H1 (cell line): ENCODE measurements around the gene PHKG2. TPM values are rescaled to one million over a fixed set of nuclear protein-coding genes. Genes with fewer than 3 reads are reported as not detected.
A peak's percentile ranks its signal among the peaks of the same experiment; 100 is the strongest.

Experiments
- CTCF ChIA-PET: fragments of 300-600 bp; sonication (Branson Sonifier 250); formaldehyde crosslinking; loops from one replicate; lab custom pipeline; 2021; ENCODE audit not compliant: partially characterized antibody; lab: Charles Lee
- POLR2A ChIA-PET: fragments of 300-600 bp; sonication (Branson Sonifier 250); formaldehyde crosslinking; loops from one replicate; lab custom pipeline; 2021; ENCODE audit warnings: inconsistent platforms; ENCODE audit not compliant: partially characterized antibody; lab: Charles Lee
- DNase-seq, 2 experiments: peaks; one replicate each; pipeline versions ENCODE4 v3.0.0 to v3.0.0-alpha.2; 2010 to 2022; ENCODE audit warnings: low spot score in 2 of 2, low read depth in 1 of 2, mixed read lengths in 1 of 2
- FAIRE-seq: peaks from 2 replicates; lab custom pipeline; 2011; peaks lifted over from hg19 to GRCh38; lab: Jason Lieb, UNC
- H2AFZ ChIP-seq: 2 replicates; pipeline ENCODE4 v1.8.1; 2012; ENCODE audit warnings: low read length, inconsistent platforms
- H2AK5ac ChIP-seq: 2 replicates; pipeline ENCODE4 v1.6.1; 2013; ENCODE audit warnings: low read depth, low read length
- H2BK120ac ChIP-seq: replicated peaks from 2 replicates; pipeline ENCODE3; 2013; ENCODE audit warnings: low read depth, low read length, inconsistent platforms
- H2BK12ac ChIP-seq: 2 replicates; pipeline ENCODE4 v1.6.1; 2013; ENCODE audit warnings: low read depth, low read length
- H2BK15ac ChIP-seq: 2 replicates; pipeline ENCODE4 v1.6.1; 2013; ENCODE audit warnings: low read length
- H2BK20ac ChIP-seq: 2 replicates; pipeline ENCODE4 v1.6.1; 2013; ENCODE audit warnings: low read length
- H2BK5ac ChIP-seq: 2 replicates; pipeline ENCODE4 v1.6.1; 2013; ENCODE audit warnings: low read depth, low read length
- H3K14ac ChIP-seq: 2 replicates; pipeline ENCODE4 v1.6.1; 2013; ENCODE audit warnings: inconsistent platforms; ENCODE audit not compliant: insufficient read length
- H3K18ac ChIP-seq: 2 replicates; pipeline ENCODE4 v1.6.1; 2013; ENCODE audit warnings: low read length; ENCODE audit errors: extremely low read depth
- H3K23ac ChIP-seq: 2 replicates; pipeline ENCODE4 v1.6.1; 2013; ENCODE audit warnings: inconsistent platforms; ENCODE audit not compliant: insufficient read length
- H3K23me2 ChIP-seq: 2 replicates; pipeline ENCODE4 v1.6.1; 2013; ENCODE audit warnings: low read depth, low read length
- H3K27ac ChIP-seq: 2 replicates; pipeline ENCODE4 v1.6.1; 2011; ENCODE audit warnings: low read depth, low read length, inconsistent platforms
- H3K27me3 ChIP-seq, 4 experiments: replicated peaks in 1 of 4; 1 replicate in 1 of 4; 2 replicates in 3 of 4; pipeline versions ENCODE4 v1.6.1 to v1.8.1; 2011 to 2013; ENCODE audit warnings: low read length in 3 of 4, mild to moderate bottlenecking in 3 of 4, inconsistent platforms in 2 of 4, mixed read lengths in 2 of 4, moderate library complexity in 1 of 4; ENCODE audit not compliant: control insufficient read depth in 3 of 4, insufficient read depth in 3 of 4; ENCODE audit errors: extremely low read depth in 1 of 4
- H3K36me3 ChIP-seq, 4 experiments: 2 replicates each; pipeline versions ENCODE4 v1.6.1 to v1.8.1; 2011 to 2013; ENCODE audit warnings: mild to moderate bottlenecking in 4 of 4, low read length in 3 of 4, moderate library complexity in 2 of 4, control low read depth in 1 of 4, inconsistent platforms in 1 of 4; ENCODE audit not compliant: insufficient read depth in 4 of 4, control insufficient read depth in 2 of 4
- H3K4ac ChIP-seq: replicated peaks from 2 replicates; pipeline ENCODE3; 2013; ENCODE audit warnings: low read length, low read depth, mixed read lengths, inconsistent platforms; ENCODE audit not compliant: insufficient read length
- H3K4me1 ChIP-seq, 4 experiments: replicated peaks in 1 of 4; 1 replicate in 1 of 4; 2 replicates in 3 of 4; pipeline versions ENCODE4 v1.6.1 to v1.8.1; 2011 to 2013; ENCODE audit warnings: low read length in 3 of 4, inconsistent platforms in 2 of 4, mixed read lengths in 1 of 4; ENCODE audit not compliant: insufficient read depth in 4 of 4, control insufficient read depth in 3 of 4
- H3K4me2 ChIP-seq, 2 experiments: 2 replicates each; pipeline versions ENCODE4 v1.6.1 to v1.8.1; 2011 to 2013; ENCODE audit warnings: low read depth in 2 of 2, low read length in 2 of 2, control low read depth in 1 of 2, inconsistent platforms in 1 of 2, mild to moderate bottlenecking in 1 of 2; ENCODE audit not compliant: insufficient read depth in 1 of 2
- H3K4me3 ChIP-seq, 4 experiments: fragments of 200-600, 300-600 bp in 1 of 4; sonication (generic), shearing (Covaris generic), sonication (Bioruptor Twin) in 1 of 4; 2 replicates each; pipeline versions ENCODE4 v1.5.1 to v1.8.1; 2011 to 2016; ENCODE audit warnings: low read length in 4 of 4, low read depth in 3 of 4, control low read depth in 2 of 4, inconsistent platforms in 2 of 4, mild to moderate bottlenecking in 2 of 4, mixed read lengths in 1 of 4, moderate library complexity in 1 of 4; ENCODE audit not compliant: insufficient read depth in 2 of 4; ENCODE audit errors: extremely low read depth in 1 of 4
- H3K56ac ChIP-seq: replicated peaks from 2 replicates; pipeline ENCODE3; 2013; ENCODE audit warnings: low read depth, mild to moderate bottlenecking, mixed read lengths, low read length, inconsistent platforms; ENCODE audit not compliant: insufficient read length
- H3K79me1 ChIP-seq: 2 replicates; pipeline ENCODE4 v1.6.1; 2013; ENCODE audit warnings: low read depth, low read length, control low read depth
- H3K79me2 ChIP-seq, 2 experiments: 2 replicates each; pipeline versions ENCODE4 v1.6.1 to v1.8.1; 2012 to 2013; ENCODE audit warnings: low read length in 2 of 2, mild to moderate bottlenecking in 2 of 2, inconsistent platforms in 1 of 2; ENCODE audit not compliant: insufficient read depth in 2 of 2, control insufficient read depth in 1 of 2
- H3K9ac ChIP-seq, 4 experiments: replicated peaks in 1 of 4; 1 replicate in 1 of 4; 2 replicates in 3 of 4; pipeline versions ENCODE4 v1.6.1 to v1.8.1; 2011 to 2013; ENCODE audit warnings: low read depth in 3 of 4, low read length in 3 of 4, control low read depth in 2 of 4, mild to moderate bottlenecking in 2 of 4, moderate library complexity in 2 of 4, inconsistent platforms in 1 of 4; ENCODE audit errors: extremely low read depth in 1 of 4
- H3K9me3 ChIP-seq, 2 experiments: 2 replicates each; pipeline versions ENCODE4 v1.6.1 to v1.8.1; 2012 to 2013; ENCODE audit warnings: mild to moderate bottlenecking in 2 of 2, moderate library complexity in 2 of 2, control low read depth in 1 of 2, inconsistent platforms in 1 of 2, low read depth in 1 of 2, low read length in 1 of 2, mixed read lengths in 1 of 2; ENCODE audit not compliant: insufficient read depth in 2 of 2
- H4K20me1 ChIP-seq, 2 experiments: replicated peaks in 1 of 2; 2 replicates each; pipeline versions ENCODE3 to v1.8.1; 2011 to 2013; ENCODE audit warnings: inconsistent platforms in 2 of 2, low read length in 2 of 2, mild to moderate bottlenecking in 1 of 2; ENCODE audit not compliant: insufficient read depth in 2 of 2, control insufficient read depth in 1 of 2
- H4K5ac ChIP-seq: 2 replicates; pipeline ENCODE4 v1.6.1; 2013; ENCODE audit warnings: low read length, low read depth, mixed read lengths, inconsistent platforms; ENCODE audit not compliant: insufficient read length
- H4K8ac ChIP-seq: 2 replicates; pipeline ENCODE4 v1.8.0; 2013; ENCODE audit warnings: mild to moderate bottlenecking, moderate library complexity, low read length, inconsistent platforms; ENCODE audit not compliant: insufficient read depth; ENCODE audit errors: extremely low read depth
- H4K91ac ChIP-seq: replicated peaks from 2 replicates; pipeline ENCODE3; 2013; ENCODE audit warnings: low read length, mixed read lengths, inconsistent platforms; ENCODE audit not compliant: insufficient read length
- ATF2 ChIP-seq: IDR thresholded peaks from 2 replicates; pipeline ENCODE4 v1.6.1; 2012; ENCODE audit warnings: low read length, inconsistent platforms
- BCL11A ChIP-seq, 2 experiments: IDR thresholded peaks; one replicate each; pipeline ENCODE4 v1.6.1; 2011; ENCODE audit warnings: low read depth in 2 of 2, low read length in 2 of 2, mild to moderate bottlenecking in 2 of 2
- E2F6 ChIP-seq: IDR thresholded peaks from 2 replicates; pipeline ENCODE4 v1.6.1; 2012; ENCODE audit warnings: inconsistent platforms
- EGR1 ChIP-seq: IDR thresholded peaks from 2 replicates; pipeline ENCODE4 v1.6.1; 2011; ENCODE audit warnings: low read depth, low read length, borderline replicate concordance
- POLR2A ChIP-seq, 2 experiments: IDR thresholded peaks; 1 replicate in 1 of 2; 2 replicates in 1 of 2; pipeline ENCODE4 v1.6.1; 2011; ENCODE audit warnings: low read depth in 2 of 2, low read length in 2 of 2, mild to moderate bottlenecking in 2 of 2; ENCODE audit errors: control extremely low read depth in 1 of 2
- POLR2AphosphoS5 ChIP-seq: IDR thresholded peaks from 2 replicates; pipeline ENCODE4 v1.6.1; 2011; ENCODE audit warnings: low read depth, low read length
- RNF2 ChIP-seq: fragments of 200-900, 300-1000 bp; sonication (generic); IDR thresholded peaks from 2 replicates; pipeline ENCODE4 v1.7.1; 2016; ENCODE audit warnings: borderline replicate concordance, low read depth, mild to moderate bottlenecking, antibody characterized with exemption, low read length; ENCODE audit not compliant: poor library complexity, severe bottlenecking; ENCODE audit errors: missing control alignments
- SAP30 ChIP-seq: fragments of 300-600 bp; sonication (generic); IDR thresholded peaks from 2 replicates; pipeline ENCODE4 v1.7.1; 2012; ENCODE audit warnings: low read length, moderate library complexity, mild to moderate bottlenecking, inconsistent platforms; ENCODE audit not compliant: insufficient read depth, insufficient replicate concordance
- SIN3A ChIP-seq, 2 experiments: IDR thresholded peaks in 1 of 2; conservative IDR thresholded peaks in 1 of 2; 2 replicates each; pipeline ENCODE4 v1.6.1; 2011 to 2012; ENCODE audit warnings: low read length in 2 of 2, improper control_type of control experiment in 1 of 2, low read depth in 1 of 2, mild to moderate bottlenecking in 1 of 2
- SUZ12 ChIP-seq: fragments of 200-600 bp; sonication (generic); IDR thresholded peaks from 2 replicates; pipeline ENCODE4 v1.6.1; 2012; ENCODE audit warnings: mild to moderate bottlenecking, inconsistent platforms, low read length, moderate library complexity, mixed read lengths
- WGBS, 2 experiments: shearing (Covaris generic) in 1 of 2; methylation state at CpG; one replicate each; pipeline versions ENCODE4 v1.1.6 to v1.1.7; 2013 to 2015; ENCODE audit warnings: low lambda C conversion rate in 2 of 2, mixed read lengths in 2 of 2, inconsistent platforms in 1 of 2, low coverage in 1 of 2, missing lambda C conversion rate in 1 of 2; ENCODE audit not compliant: insufficient replicate concordance in 2 of 2, insufficient coverage in 1 of 2, insufficient read length in 1 of 2; ENCODE audit errors: extremely low coverage in 1 of 2, missing lambda C conversion rate in 1 of 2; 5-methylcytosine and 5-hydroxymethylcytosine counted together
- polyA plus RNA-seq, 7 experiments: library from polyadenylated mRNA; depleted of rRNA in 3 of 7; stranded (reverse) in 5 of 7; unstranded in 2 of 7; fragments of >200 nt in 5 of 7; fragments of 200-250 nt in 2 of 7; gene quantifications; 1 replicate in 5 of 7; 2 replicates in 1 of 7; 4 replicates in 1 of 7; pipeline versions ENCODE4 v1.2.1 to v1.2.3, GENCODE V29; 2011 to 2013; ENCODE audit warnings: missing spikeins in 2 of 7, mixed read lengths in 2 of 7
- total RNA-seq: library from RNA; stranded (reverse); fragmentation: NEBNext Ultra II Directional; extraction: Animal tissue kit (Norgen Biotek cat#: 25700); gene quantifications from 2 replicates; pipeline ENCODE4 v1.2.1, GENCODE V29; 2021

The PHKG2 gene
- total and polyA plus RNA-seq, 2 of the 8 experiments (the other 6 are each of a cell fraction or from before 2014, with no cell fraction given) = 36.0 to 53.4 TPM

- no peaks in the 10 kb centered on the region for H3K27me3 ChIP-seq
- H3K56ac ChIP-seq = no peak overlapping the region
- no peaks in the 10 kb centered on the region for H3K9me3 ChIP-seq
- peaks cover 0 to 15% of the 10 kb centered on the region in 2 experiments; a peak in 2 of 4 replicates for H3K79me2 ChIP-seq
- peaks cover 3% of the 10 kb centered on the region in 2 experiments for H4K20me1 ChIP-seq
- 78% methylated on average over 3 of the region's 3 CpGs; no CpG with 5 or more reads in 1 of the 2 experiments for WGBS, 2 experiments
- peak overlapping the region in 1 of 4 experiments; percentile 6; a peak in 2 of 7 replicates for H3K9ac ChIP-seq
- H3K79me1 ChIP-seq = peaks cover 8% of the 10 kb centered on the region; the same call in 1 of the 2 replicates
- peak overlapping the region; percentile 98; the same call in 1 of the 2 replicates for H4K8ac ChIP-seq
- no peak overlapping the region for H2BK20ac ChIP-seq
- no peak overlapping the region for H2BK12ac ChIP-seq
- no peak overlapping the region for H2BK15ac ChIP-seq
- H3K4me1 ChIP-seq = peaks cover 0 to 4% (median 0%) of the 10 kb centered on the region in 4 experiments; a peak in 2 of 7 replicates
- no peak overlapping the region for H4K91ac ChIP-seq
- no peak overlapping the region for H3K14ac ChIP-seq
- peak overlapping the region; percentile 78 for H3K27ac ChIP-seq
- H3K18ac ChIP-seq = no peak overlapping the region
- no peak for DNase-seq
- H3K4ac ChIP-seq = no peak overlapping the region
- H3K23me2 ChIP-seq = peaks cover 7% of the 10 kb centered on the region; the same call in 1 of the 2 replicates
- H3K23ac ChIP-seq = no peak overlapping the region
- no peak overlapping the region for H2BK120ac ChIP-seq
- H2BK5ac ChIP-seq = no peak overlapping the region; the same call in none of the 2 replicates
- ChIA-PET POLR2A (interaction anchor here (0.7 to 7.1 kb wide), 17 partner anchors 10 to 165 kb away, joined by 3 to 92 read pairs (median 5); partner anchors contain the start of genes CFAP119, PRR14, RNF40 and SRCAP), CTCF (interaction anchor here (1.6 kb wide), 1 partner anchor 13 kb away, joined by 6 read pairs; no protein-coding TSS in a partner anchor)
- H3K36me3 ChIP-seq = peaks cover 6 to 16% (median 10%) of the 10 kb centered on the region in 4 experiments; a peak in 7 of 8 replicates
- H2AFZ ChIP-seq = no peak overlapping the region
- no peak for FAIRE-seq
- H4K5ac ChIP-seq = no peak overlapping the region
- H3K4me3 ChIP-seq = peak overlapping the region; percentile 34 to 56 (median 52); a peak in 6 of 8 replicates
- H2AK5ac ChIP-seq = no peak overlapping the region
- H3K4me2 ChIP-seq = peak overlapping the region; percentile 63 to 67
- no peak for TF ChIP-seq SUZ12
- no peak for TF ChIP-seq BCL11A (IDR thresholded peaks at IDR 0.05; ENCODE audit: low read depth in 2 of 2, low read length in 2 of 2)
- TF ChIP-seq ATF2 = no peak
- no peak for TF ChIP-seq RNF2
- no peak for TF ChIP-seq POLR2AphosphoS5
- no peak for TF ChIP-seq E2F6
- TF ChIP-seq SAP30 = no peak
- TF ChIP-seq SIN3A (conservative IDR thresholded peaks at IDR 0.05 in 1 of 2, IDR thresholded peaks at IDR 0.05 in 1 of 2; ENCODE audit: low read depth in 1 of 2, low read length in 2 of 2) = no peak
- no peak for TF ChIP-seq POLR2A (IDR thresholded peaks at IDR 0.05; ENCODE audit: control extremely low read depth in 1 of 2, low read depth in 2 of 2, low read length in 2 of 2)
- no peak for TF ChIP-seq EGR1
These were observed 894 bp upstream of the PHKG2 start for GRCh38 chr16:30747331-30747730.
